ENCODE data around the gene PARP2. TPM values are rescaled to one million over a fixed set of nuclear protein-coding genes. Genes with fewer than 3 reads are reported as not detected.
"Not testable (repeated sequence)": the region's sequence is repeated elsewhere in the genome, so short reads cannot be mapped to it uniquely, and the experiment has no call there.

Gene PARP2
- total and polyA plus RNA-seq, 8 donors, result 18.0 to 68.4 (median 59.0) TPM

DNA sequence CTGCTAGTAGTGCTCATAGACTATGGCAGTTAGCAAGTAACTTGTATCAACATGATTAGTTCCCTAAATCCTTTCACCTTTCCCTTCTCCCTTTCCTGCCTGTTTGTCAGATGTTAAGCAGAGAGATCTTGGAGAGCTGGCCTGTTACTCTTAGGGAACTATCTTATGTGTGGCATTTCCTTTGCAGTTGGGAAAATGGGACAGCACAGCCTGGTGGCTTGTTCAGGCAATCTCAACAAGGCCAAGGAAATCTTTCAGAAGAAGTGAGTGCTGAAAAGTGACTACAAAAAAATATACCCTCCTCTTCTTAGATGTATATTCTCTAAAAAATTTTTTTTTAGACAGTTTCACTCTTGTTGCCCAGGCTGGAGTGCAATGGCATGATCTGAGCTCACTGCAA is 7.4 kb downstream of the PARP2 start:
- intact Hi-C loops (cut with DNase I), result no loop called here
- no peak overlapping the region for H3K4me3 ChIP-seq
- H3K36me3 ChIP-seq, result peaks cover 3 to 95% of the 10 kb centered on the region in 2 donors
- H3K27me3 ChIP-seq, result no peaks in the 10 kb centered on the region
- H3K27ac ChIP-seq, result no peak overlapping the region
- no peak for DNase-seq
- H3K4me1 ChIP-seq, result no peaks in the 10 kb centered on the region
- ATAC-seq, result no peak
- H3K9me3 ChIP-seq, result no peaks in the 10 kb centered on the region
- TF ChIP-seq, protein P1, sequence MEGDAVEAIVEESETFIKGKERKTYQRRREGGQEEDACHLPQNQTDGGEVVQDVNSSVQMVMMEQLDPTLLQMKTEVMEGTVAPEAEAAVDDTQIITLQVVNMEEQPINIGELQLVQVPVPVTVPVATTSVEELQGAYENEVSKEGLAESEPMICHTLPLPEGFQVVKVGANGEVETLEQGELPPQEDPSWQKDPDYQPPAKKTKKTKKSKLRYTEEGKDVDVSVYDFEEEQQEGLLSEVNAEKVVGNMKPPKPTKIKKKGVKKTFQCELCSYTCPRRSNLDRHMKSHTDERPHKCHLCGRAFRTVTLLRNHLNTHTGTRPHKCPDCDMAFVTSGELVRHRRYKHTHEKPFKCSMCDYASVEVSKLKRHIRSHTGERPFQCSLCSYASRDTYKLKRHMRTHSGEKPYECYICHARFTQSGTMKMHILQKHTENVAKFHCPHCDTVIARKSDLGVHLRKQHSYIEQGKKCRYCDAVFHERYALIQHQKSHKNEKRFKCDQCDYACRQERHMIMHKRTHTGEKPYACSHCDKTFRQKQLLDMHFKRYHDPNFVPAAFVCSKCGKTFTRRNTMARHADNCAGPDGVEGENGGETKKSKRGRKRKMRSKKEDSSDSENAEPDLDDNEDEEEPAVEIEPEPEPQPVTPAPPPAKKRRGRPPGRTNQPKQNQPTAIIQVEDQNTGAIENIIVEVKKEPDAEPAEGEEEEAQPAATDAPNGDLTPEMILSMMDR (IDR thresholded peaks at IDR 0.05), result no peak

DNA sequence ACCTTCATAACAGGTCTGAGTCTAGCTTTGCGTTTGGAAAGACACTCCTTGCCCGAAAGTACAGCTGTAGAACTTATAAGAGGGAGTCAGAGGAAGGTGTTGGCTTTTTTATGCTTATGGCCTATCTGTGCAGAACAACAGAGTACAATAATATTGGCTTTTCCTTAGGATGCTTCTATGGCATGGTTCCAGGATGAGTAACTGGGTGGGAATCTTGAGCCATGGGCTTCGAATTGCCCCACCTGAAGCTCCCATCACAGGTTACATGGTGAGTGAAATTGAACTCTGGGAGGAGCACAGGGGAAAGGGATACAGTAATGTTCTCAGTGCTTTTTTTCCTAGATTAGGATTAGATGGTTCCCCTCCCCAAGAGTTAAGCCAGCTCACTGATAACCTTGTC is 13.0 kb downstream of the PARP2 start:
- TF ChIP-seq, protein P1 (IDR thresholded peaks at IDR 0.05), result no peak
- H3K4me1 ChIP-seq, result peaks cover 0 to 13% of the 10 kb centered on the region in 2 donors
- H3K27me3 ChIP-seq, result no peaks in the 10 kb centered on the region
- DNase-seq (no peak), ATAC-seq (no peak)
- H3K9me3 ChIP-seq, result no peaks in the 10 kb centered on the region
- no peak overlapping the region for H3K27ac ChIP-seq
- peaks cover 3 to 87% of the 10 kb centered on the region in 2 donors for H3K36me3 ChIP-seq
- H3K4me3 ChIP-seq, result no peak overlapping the region
- intact Hi-C loops (cut with DNase I), result no loop called here

DNA sequence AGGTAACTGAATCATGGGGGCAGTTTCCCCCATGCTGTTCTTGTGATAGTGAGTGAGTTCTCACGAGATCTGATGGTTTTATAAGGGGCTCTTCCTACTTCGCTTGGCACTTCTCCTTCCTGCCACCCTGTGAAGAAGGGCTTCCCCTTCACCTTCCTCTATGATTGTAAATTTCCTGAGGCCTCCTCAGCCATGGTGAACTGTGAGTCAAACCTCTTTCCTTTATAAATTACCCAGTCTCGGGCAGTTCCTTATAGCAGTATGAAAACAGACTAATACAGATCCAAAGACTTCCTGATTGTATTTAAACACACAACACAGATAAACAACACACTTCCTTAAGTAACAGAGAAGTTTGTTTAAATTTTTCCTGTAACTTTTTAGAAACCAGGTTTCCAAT is 15.0 kb downstream of the PARP2 start:
- H3K9me3 ChIP-seq; DNase-seq; H3K27me3 ChIP-seq; ATAC-seq; H3K4me3 ChIP-seq; intact Hi-C loops (cut with DNase I): not testable (repeated sequence)
- Histone ChIP-seq H3K4me1 (peaks cover 0 to 13% of the 10 kb centered on the region in 2 donors), H3K36me3 (peaks cover 3 to 85% of the 10 kb centered on the region in 2 donors), H3K27ac (peak overlapping the region in 1 of 2 donors; percentile 58)

DNA sequence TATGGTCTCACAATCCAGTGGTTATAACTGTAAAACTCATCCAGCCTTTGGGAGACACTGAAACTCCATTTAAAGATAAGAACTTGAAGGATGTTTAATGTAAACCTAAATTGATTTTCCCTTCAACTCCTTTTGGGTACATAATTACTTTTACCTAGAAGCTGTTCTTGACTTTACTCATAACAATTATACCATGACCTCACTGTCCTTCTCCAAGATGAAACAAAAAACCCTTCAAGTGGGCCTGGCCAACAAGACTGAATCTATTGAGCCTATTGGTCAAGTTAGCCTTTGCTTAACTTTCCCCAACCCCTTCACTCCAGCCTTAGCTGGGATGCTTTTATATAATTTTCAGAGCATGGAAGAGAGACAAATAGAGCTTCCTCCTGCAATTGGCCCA is 22.5 kb downstream of the PARP2 start:
- Histone ChIP-seq H3K36me3 (peaks cover 6 to 96% of the 10 kb centered on the region in 2 donors), H3K9me3 (no peaks in the 10 kb centered on the region)
- intact Hi-C loops (cut with DNase I), result no loop called here

DNA sequence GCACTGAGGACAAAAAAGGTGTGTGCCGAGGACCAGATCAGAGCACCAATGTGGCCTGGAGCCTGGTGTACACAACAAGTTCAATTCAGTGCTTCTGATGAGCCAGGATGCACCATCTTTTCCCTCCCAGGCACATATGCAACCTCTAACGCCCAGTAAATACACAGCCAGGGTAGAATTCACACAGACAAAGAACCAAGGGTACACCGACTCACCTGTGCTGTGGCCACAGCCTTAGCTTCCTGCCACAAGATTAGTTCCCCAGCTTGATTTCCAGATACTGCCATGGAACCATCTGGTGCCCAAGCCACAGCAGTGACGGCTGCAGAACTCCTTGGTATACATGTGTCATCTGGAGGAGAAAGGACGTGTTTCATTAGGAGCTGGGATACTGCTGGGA is 29.4 kb downstream of the PARP2 start:
- DNase-seq, result no peak
- Histone ChIP-seq H3K4me3 (no peak overlapping the region), H3K9me3 (no peaks in the 10 kb centered on the region), H3K27me3 (no peaks in the 10 kb centered on the region), H3K27ac (no peak overlapping the region), H3K36me3 (peaks cover 13 to 100% of the 10 kb centered on the region in 2 donors), H3K4me1 (no peaks in the 10 kb centered on the region)
- TF ChIP-seq, protein P1 (IDR thresholded peaks at IDR 0.05), result no peak
- intact Hi-C loops (cut with DNase I), result no loop called here
- ATAC-seq, result no peak

More for the DNA sequence above, 22.5 kb downstream of the PARP2 start:
- Histone ChIP-seq H3K27me3 (no peaks in the 10 kb centered on the region), H3K4me1 (no peaks in the 10 kb centered on the region), H3K4me3 (no peak overlapping the region), H3K27ac (no peak overlapping the region)
- ATAC-seq, result no peak
- DNase-seq, result no peak
- TF ChIP-seq, protein P1 (IDR thresholded peaks at IDR 0.05), result no peak

DNA sequence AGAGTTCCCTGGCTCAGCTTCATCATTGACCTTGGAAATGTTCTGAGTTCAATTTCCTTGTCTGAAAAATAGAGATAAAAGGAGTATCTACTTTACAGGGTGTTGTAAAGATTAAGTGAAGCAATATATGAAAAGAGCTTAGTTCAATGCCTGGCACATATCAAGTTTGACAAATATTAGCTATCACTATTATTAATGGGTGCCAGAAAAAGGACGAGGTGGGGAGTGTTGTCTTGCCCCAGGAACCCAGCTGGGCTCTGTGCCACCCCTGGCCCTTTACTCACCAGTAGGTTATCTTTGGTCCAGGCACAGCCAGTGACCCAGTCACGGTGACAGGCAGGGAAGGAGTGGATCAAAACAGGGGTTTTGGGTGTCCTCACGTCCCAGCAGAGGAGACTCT is 32.0 kb downstream of the PARP2 start:
- Histone ChIP-seq H3K36me3 (peaks cover 11 to 100% of the 10 kb centered on the region in 2 donors), H3K27ac (no peak overlapping the region), H3K9me3 (no peaks in the 10 kb centered on the region), H3K4me1 (no peaks in the 10 kb centered on the region), H3K4me3 (no peak overlapping the region), H3K27me3 (no peaks in the 10 kb centered on the region)
- TF ChIP-seq, protein P1 (IDR thresholded peaks at IDR 0.05), result no peak
- intact Hi-C loops (cut with DNase I), result no loop called here
- no peak for DNase-seq
- no peak for ATAC-seq

All from left lung (tissue), 10 donors.